Hair follicle dermal papilla cell (primary cell): Measurements from ENCODE around the gene PLAAT2. TPM values are rescaled to one million over a fixed set of nuclear protein-coding genes. Genes with fewer than 3 reads are reported as not detected.

ENCODE experiments used
- total RNA-seq: library from RNA; depleted of rRNA; stranded (reverse); fragments of >200 nt; gene quantifications from 2 replicates; pipeline ENCODE4 v1.2.3, GENCODE V29; 2012

The PLAAT2 gene
- not detected in 2 replicates for total RNA-seq

GRCh38 chr11:63563201-63564055 lies at the start of gene PLAAT2:
TSS of gene PLAAT2 (minus strand) at chr11:63563379. CDS start at chr11:63563324, 55 bp downstream.

GRCh38 chr11:63536669-63537292 lies 26.4 kb downstream of the PLAAT2 start, which contains the start of gene PLAAT4:
TSS of gene PLAAT4 (plus strand) at chr11:63536808. CDS start at chr11:63536869, 61 bp downstream.

GRCh38 chr11:63505857-63506528 lies 57.2 kb downstream of the PLAAT2 start, which contains the start of gene LGALS12:
TSS of gene LGALS12 (plus strand) at chr11:63506084. CDS start at chr11:63506459, 375 bp downstream.

Other genes with a start within 250 kb of the PLAAT2 start
- gene SLC22A9, start 193.6 kb downstream of the PLAAT2 start, total RNA-seq: not detected in 2 replicates
- gene PLAAT5, start 72.2 kb downstream of the PLAAT2 start, total RNA-seq: not detected in 2 replicates
- gene LGALS12, start 57.3 kb downstream of the PLAAT2 start, total RNA-seq: not detected in 2 replicates
- gene PLAAT4, start 26.6 kb downstream of the PLAAT2 start, total RNA-seq: 6.6 and 7.1 TPM in 2 replicates
- 0.81 and 1.2 TPM in 2 replicates for gene PLAAT3, start 51.1 kb upstream of the PLAAT2 start, total RNA-seq
- 210 and 252 TPM in 2 replicates for gene ATL3, start 108.0 kb upstream of the PLAAT2 start, total RNA-seq
- 68.5 and 73.0 TPM in 2 replicates for gene RTN3, start 118.1 kb upstream of the PLAAT2 start, total RNA-seq
- 22.7 and 22.9 TPM in 2 replicates for gene ZFTA, start 205.4 kb upstream of the PLAAT2 start, total RNA-seq